Neural progenitor cell (in vitro differentiated cells): ENCODE results near the gene ASAP2. TPM values are rescaled to one million over a fixed set of nuclear protein-coding genes. Genes with fewer than 3 reads are reported as not detected.

Source experiments
- DNase-seq: peaks from one replicate; pipeline ENCODE4 v3.0.0-alpha.2; 2016; ENCODE audit warnings: low spot score
- H2AFZ ChIP-seq: fragments of 200-600 bp; sonication (generic); replicated peaks from 2 replicates; pipeline ENCODE4 v1.6.1; 2016; ENCODE audit warnings: antibody characterized with exemption
- H3F3A ChIP-seq: fragments of 200-600 bp; sonication (generic); 2 replicates; pipeline ENCODE4 v1.6.1; 2016; ENCODE audit warnings: antibody characterized with exemption, low read depth
- H3K27ac ChIP-seq: fragments of 200-600 bp; sonication (generic); 2 replicates; pipeline ENCODE4 v1.5.1; 2016; ENCODE audit warnings: mild to moderate bottlenecking
- H3K27me3 ChIP-seq: fragments of 200-600 bp; sonication (generic); 2 replicates; pipeline ENCODE4 v1.6.1; 2016; ENCODE audit warnings: mild to moderate bottlenecking, moderate library complexity
- H3K36me3 ChIP-seq: fragments of 200-600 bp; sonication (generic); 2 replicates; pipeline ENCODE4 v1.5.1; 2016
- H3K4me1 ChIP-seq: fragments of 200-600 bp; sonication (generic); 2 replicates; pipeline ENCODE4 v1.6.1; 2016; ENCODE audit warnings: mixed run types
- H3K4me2 ChIP-seq: fragments of 200-600 bp; sonication (generic); 2 replicates; pipeline ENCODE4 v1.6.1; 2016
- H3K4me3 ChIP-seq: fragments of 200-600 bp; sonication (generic); 2 replicates; pipeline ENCODE4 v1.5.1; 2016
- H3K79me2 ChIP-seq: fragments of 200-600 bp; sonication (generic); 2 replicates; pipeline ENCODE4 v1.6.1; 2016; ENCODE audit warnings: low read depth
- H3K9ac ChIP-seq: fragments of 200-600 bp; sonication (generic); 2 replicates; pipeline ENCODE4 v1.6.1; 2016
- H3K9me3 ChIP-seq: fragments of 200-600 bp; sonication (generic); 2 replicates; pipeline ENCODE4 v1.5.1; 2016; ENCODE audit warnings: low read depth
- H4K20me1 ChIP-seq: fragments of 200-600 bp; sonication (generic); 2 replicates; pipeline ENCODE4 v1.6.1; 2016; ENCODE audit warnings: low read depth
- H3K27ac Mint-ChIP-seq: 3 replicates; pipeline ENCODE4 v1.8.0; 2021; ENCODE audit warnings: mixed read lengths
- H3K27me3 Mint-ChIP-seq: 2 replicates; pipeline ENCODE4 v1.8.0; 2022; ENCODE audit warnings: low read depth, mild to moderate bottlenecking, inconsistent platforms, moderate library complexity, mixed read lengths; ENCODE audit not compliant: insufficient read depth
- H3K36me3 Mint-ChIP-seq: 3 replicates; pipeline ENCODE4 v1.8.0; 2021; ENCODE audit warnings: mixed read lengths
- H3K4me1 Mint-ChIP-seq: 3 replicates; pipeline ENCODE4 v1.8.0; 2021; ENCODE audit warnings: mixed read lengths
- H3K4me3 Mint-ChIP-seq: 3 replicates; pipeline ENCODE4 v1.8.0; 2021; ENCODE audit warnings: mild to moderate bottlenecking, moderate library complexity, mixed read lengths
- H3K9me3 Mint-ChIP-seq: 3 replicates; pipeline ENCODE4 v1.8.0; 2020; ENCODE audit warnings: mixed read lengths
- CTCF ChIP-seq: fragments of 200-600 bp; sonication (generic); IDR thresholded peaks from 2 replicates; pipeline ENCODE4 v1.5.1; 2017; ENCODE audit warnings: antibody characterized with exemption, mild to moderate bottlenecking
- EZH2 ChIP-seq: fragments of 200-600 bp; sonication (generic); IDR thresholded peaks from 2 replicates; pipeline ENCODE4 v1.6.1; 2017; ENCODE audit warnings: antibody characterized with exemption, mild to moderate bottlenecking, moderate library complexity
- EZH2phosphoT487 ChIP-seq: fragments of 200-600 bp; sonication (generic); IDR thresholded peaks from 2 replicates; pipeline ENCODE4 v1.6.1; 2017; ENCODE audit warnings: antibody characterized with exemption
- total RNA-seq: library from RNA; depleted of rRNA; stranded (reverse); fragments of >200 nt; gene quantifications from 2 replicates; pipeline ENCODE4 v1.2.3, GENCODE V29; 2015; ENCODE audit warnings: low replicate concordance

The ASAP2 gene
- total RNA-seq, 1 donor from 2014 or later = 31.7 TPM

- DNase-seq = no peak
- H3K4me1 Mint-ChIP-seq = peaks cover 7% of the 10 kb centered on the region
- H3K4me3 Mint-ChIP-seq = no peak overlapping the region
- TF ChIP-seq EZH2phosphoT487 (no peak), CTCF (no peak), EZH2 (no peak)
- Histone ChIP-seq H3K27me3 (no peaks in the 10 kb centered on the region), H3K9me3 (no peaks in the 10 kb centered on the region), H3K9ac (no peak overlapping the region), H3K4me3 (no peak overlapping the region), H2AFZ (no peak overlapping the region), H4K20me1 (no peaks in the 10 kb centered on the region), H3K4me1 (no peaks in the 10 kb centered on the region), H3K27ac (peak overlapping the region; percentile 16), H3F3A (peaks cover 4% of the 10 kb centered on the region), H3K79me2 (no peaks in the 10 kb centered on the region), H3K36me3 (no peaks in the 10 kb centered on the region), H3K4me2 (no peak overlapping the region)
- H3K27ac Mint-ChIP-seq = peak overlapping the region; percentile 46
- H3K9me3 Mint-ChIP-seq = no peaks in the 10 kb centered on the region
- H3K27me3 Mint-ChIP-seq = peaks cover 3% of the 10 kb centered on the region
- peaks cover 24% of the 10 kb centered on the region for H3K36me3 Mint-ChIP-seq
Measured at GRCh38 chr2:9398881-9399780, 192.5 kb downstream of the ASAP2 start.

DNA sequence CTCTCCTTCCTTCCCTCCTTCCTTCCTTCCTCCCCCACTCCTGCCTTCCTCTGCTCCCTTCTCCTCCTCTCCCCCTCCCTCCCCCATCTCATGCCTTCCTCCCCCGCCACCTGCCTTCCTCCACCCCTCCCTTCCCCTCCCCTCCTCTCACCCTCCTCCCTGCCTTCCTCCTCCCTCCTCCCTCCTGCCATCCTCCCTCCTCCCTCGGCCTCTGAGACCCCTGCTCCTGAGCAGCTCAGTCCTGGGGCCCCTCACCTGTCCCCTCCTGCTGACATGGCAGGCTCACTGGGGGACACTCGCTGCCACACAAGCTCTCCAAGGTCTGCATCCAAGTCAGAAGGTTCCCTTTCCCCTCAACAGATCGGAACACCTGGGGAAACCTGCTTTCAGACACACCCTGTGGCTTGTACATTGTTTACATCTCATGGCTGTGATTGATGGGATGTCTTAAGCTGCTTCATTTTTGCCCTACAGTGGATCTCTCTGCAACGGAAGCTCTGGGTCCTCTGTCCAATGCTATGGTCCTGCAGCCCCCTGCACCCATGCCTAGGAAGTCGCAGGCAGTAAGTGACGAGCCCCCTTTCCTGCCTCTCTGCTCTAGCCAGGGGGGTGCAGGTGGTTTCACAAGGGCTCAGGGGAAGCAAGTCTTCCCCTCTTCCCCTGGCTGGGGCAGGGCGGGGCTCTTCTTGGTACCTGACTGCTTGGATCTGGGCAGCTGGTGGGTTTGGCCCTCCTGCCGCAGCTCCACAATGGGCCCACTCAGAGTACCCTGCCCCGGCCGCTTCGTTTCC is 193.9 kb downstream of the ASAP2 start:
- H3K9me3 ChIP-seq = no peaks in the 10 kb centered on the region
- no peak overlapping the region for H3K4me2 ChIP-seq
- no peak for TF ChIP-seq EZH2
- no peak for TF ChIP-seq EZH2phosphoT487
- TF ChIP-seq CTCF = no peak
- H3K27ac ChIP-seq = peak overlapping the region; percentile 29
- no peaks in the 10 kb centered on the region for H3K36me3 ChIP-seq
- H3K27me3 ChIP-seq = no peaks in the 10 kb centered on the region
- no peaks in the 10 kb centered on the region for H4K20me1 ChIP-seq
- H3K9ac ChIP-seq = no peak overlapping the region
- H3K4me1 ChIP-seq = no peaks in the 10 kb centered on the region
- DNase-seq = no peak
- H3K4me1 Mint-ChIP-seq = peaks cover 4% of the 10 kb centered on the region
- H3K4me3 ChIP-seq = no peak overlapping the region
- no peaks in the 10 kb centered on the region for H3K79me2 ChIP-seq
- peak overlapping the region; percentile 97 for H3K27ac Mint-ChIP-seq
- no peak overlapping the region for H3K4me3 Mint-ChIP-seq
- no peak overlapping the region for H2AFZ ChIP-seq
- H3F3A ChIP-seq = peaks cover 4% of the 10 kb centered on the region
- no peaks in the 10 kb centered on the region for H3K9me3 Mint-ChIP-seq
- peaks cover 2% of the 10 kb centered on the region for H3K27me3 Mint-ChIP-seq
- H3K36me3 Mint-ChIP-seq = peaks cover 19% of the 10 kb centered on the region

DNA sequence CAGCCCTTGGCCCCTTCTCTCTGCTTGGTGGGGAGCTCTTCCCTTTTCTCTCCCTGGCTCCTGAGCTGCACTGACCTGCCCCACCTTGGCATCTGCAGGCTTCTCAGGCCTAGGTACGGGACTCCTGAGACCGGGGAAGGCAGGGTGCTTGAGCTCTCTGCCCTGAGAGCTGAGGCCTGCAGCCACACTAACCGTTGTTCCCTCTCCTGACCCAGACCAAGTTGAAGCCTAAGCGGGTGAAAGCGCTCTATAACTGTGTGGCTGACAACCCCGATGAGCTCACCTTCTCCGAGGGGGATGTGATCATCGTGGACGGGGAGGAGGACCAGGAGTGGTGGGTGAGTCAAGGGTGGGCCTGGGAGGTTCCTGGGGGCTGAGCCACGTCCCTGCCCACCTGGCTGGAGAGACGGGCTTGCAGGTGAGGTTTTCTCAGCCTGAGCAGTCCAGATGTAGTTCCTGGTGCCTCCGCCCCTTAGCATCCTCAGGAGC is 194.5 kb downstream of the ASAP2 start:
- Mint-ChIP-seq H3K27ac (no peak overlapping the region), H3K9me3 (no peaks in the 10 kb centered on the region), H3K36me3 (peaks cover 19% of the 10 kb centered on the region), H3K27me3 (peaks cover 2% of the 10 kb centered on the region), H3K4me3 (no peak overlapping the region), H3K4me1 (peaks cover 4% of the 10 kb centered on the region)
- no peaks in the 10 kb centered on the region for H3K9me3 ChIP-seq
- no peak overlapping the region for H3K9ac ChIP-seq
- no peaks in the 10 kb centered on the region for H3K79me2 ChIP-seq
- peaks cover 4% of the 10 kb centered on the region for H3F3A ChIP-seq
- peak overlapping the region; percentile 29 for H3K27ac ChIP-seq
- no peak overlapping the region for H3K4me3 ChIP-seq
- H2AFZ ChIP-seq = no peak overlapping the region
- TF ChIP-seq EZH2phosphoT487 (no peak), CTCF (no peak), EZH2 (no peak)
- H3K4me2 ChIP-seq = no peak overlapping the region
- DNase-seq = no peak
- H3K36me3 ChIP-seq = no peaks in the 10 kb centered on the region
- no peaks in the 10 kb centered on the region for H3K27me3 ChIP-seq
- H4K20me1 ChIP-seq = no peaks in the 10 kb centered on the region
- H3K4me1 ChIP-seq = no peaks in the 10 kb centered on the region
